ENCODE measurements around the gene NHERF1.

The NHERF1 gene

DNA sequence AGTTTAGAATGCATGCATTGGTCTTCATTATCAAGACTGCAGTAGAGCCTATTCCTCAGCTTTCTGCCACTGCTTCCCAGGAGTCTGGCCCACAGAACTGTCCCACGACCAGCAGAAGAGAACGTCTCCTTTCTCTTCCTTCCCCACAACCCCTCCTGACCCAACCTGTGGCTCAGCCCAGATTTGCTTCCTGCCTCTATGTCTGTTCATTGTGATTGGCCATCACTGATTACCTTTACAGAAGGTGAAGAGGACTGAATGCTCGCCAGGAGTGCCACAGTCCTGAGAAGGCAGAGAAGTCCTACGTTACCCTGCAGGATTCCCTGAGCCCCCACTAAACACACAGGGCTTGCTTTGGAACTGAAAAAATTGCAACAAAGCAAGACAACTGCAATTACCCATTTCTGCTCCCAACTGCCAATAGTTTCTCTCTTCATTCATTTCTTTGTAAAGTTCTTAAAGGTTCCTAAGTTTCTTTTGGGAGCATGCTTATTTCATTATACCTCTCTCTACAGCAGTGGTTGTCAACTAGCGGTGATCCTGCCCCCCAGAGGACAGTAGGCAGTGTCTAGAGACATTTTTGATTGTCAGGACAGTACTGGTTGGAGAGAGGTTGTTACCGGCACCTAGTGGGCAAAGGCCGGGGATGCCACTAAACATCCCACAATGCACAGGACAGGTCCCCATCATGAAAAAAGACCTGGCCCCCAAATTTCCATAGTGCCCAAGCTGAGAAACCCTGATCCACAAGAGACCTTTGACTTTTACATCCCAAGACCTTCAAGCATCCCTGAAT, 32.2 kb downstream of the NHERF1 start:
- peak; percentile 70 for DNase-seq
- Histone ChIP-seq H4K20me1 (ENCODE audit: insufficient read depth, low read length) (no peaks in the 10 kb centered on the region), H2AFZ (ENCODE audit: low read length) (no peak overlapping the region), H3K27ac (ENCODE audit: low read length) (no peak overlapping the region), H3K4me3 (ENCODE audit: low read length) (no peak overlapping the region), H3K9me2 (replicated peaks; ENCODE audit: insufficient read depth, low read length) (no peaks in the 10 kb centered on the region), H3K27me3 (replicated peaks; ENCODE audit: insufficient read depth, low read length) (no peaks in the 10 kb centered on the region), H3K4me2 (ENCODE audit: low read depth, low read length) (no peak overlapping the region), H3K9ac (ENCODE audit: low read length) (no peak overlapping the region), H3F3A (ENCODE audit: insufficient read depth, low read length) (peaks cover 28% of the 10 kb centered on the region), H3K79me2 (ENCODE audit: low read length) (peaks cover 53% of the 10 kb centered on the region), H3K9me3 (replicated peaks; ENCODE audit: insufficient read depth, low read length) (no peaks in the 10 kb centered on the region), H3K4me1 (ENCODE audit: low read length) (peaks cover 31% of the 10 kb centered on the region), H3K36me3 (replicated peaks; ENCODE audit: insufficient read depth, low read length) (no peaks in the 10 kb centered on the region)
- no peak for TF ChIP-seq EZH2 (optimal IDR thresholded peaks at IDR 0.05; ENCODE audit: low read depth, low read length)
- TF ChIP-seq, protein P1, sequence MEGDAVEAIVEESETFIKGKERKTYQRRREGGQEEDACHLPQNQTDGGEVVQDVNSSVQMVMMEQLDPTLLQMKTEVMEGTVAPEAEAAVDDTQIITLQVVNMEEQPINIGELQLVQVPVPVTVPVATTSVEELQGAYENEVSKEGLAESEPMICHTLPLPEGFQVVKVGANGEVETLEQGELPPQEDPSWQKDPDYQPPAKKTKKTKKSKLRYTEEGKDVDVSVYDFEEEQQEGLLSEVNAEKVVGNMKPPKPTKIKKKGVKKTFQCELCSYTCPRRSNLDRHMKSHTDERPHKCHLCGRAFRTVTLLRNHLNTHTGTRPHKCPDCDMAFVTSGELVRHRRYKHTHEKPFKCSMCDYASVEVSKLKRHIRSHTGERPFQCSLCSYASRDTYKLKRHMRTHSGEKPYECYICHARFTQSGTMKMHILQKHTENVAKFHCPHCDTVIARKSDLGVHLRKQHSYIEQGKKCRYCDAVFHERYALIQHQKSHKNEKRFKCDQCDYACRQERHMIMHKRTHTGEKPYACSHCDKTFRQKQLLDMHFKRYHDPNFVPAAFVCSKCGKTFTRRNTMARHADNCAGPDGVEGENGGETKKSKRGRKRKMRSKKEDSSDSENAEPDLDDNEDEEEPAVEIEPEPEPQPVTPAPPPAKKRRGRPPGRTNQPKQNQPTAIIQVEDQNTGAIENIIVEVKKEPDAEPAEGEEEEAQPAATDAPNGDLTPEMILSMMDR (IDR thresholded peaks at IDR 0.05; ENCODE audit: low read length) = peak; percentile 85

DNA sequence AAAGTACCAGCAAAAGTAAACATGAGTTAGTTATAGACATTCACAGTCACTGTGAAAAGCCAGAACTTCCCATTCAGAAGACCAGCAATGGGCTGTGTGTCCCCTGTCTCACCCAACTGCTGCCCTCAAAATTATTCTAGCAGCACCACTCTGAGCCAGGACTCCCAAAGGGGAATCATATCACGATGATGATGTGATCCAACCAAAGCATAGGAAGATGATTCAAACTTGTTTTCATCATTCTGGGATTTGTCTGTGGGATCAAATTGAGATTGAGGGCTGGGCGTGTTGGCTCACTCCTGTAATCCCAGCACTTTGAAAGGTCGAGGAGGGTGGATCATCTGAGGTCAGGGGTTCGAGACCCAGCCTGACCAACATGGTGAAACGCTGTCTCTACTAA, 34.1 kb downstream of the NHERF1 start:
- Histone ChIP-seq H2AFZ (ENCODE audit: low read length) (no peak overlapping the region), H3K27ac (ENCODE audit: low read length) (no peak overlapping the region), H3K4me1 (ENCODE audit: low read length) (peaks cover 28% of the 10 kb centered on the region), H3K9me3 (replicated peaks; ENCODE audit: insufficient read depth, low read length) (no peaks in the 10 kb centered on the region), H3K36me3 (replicated peaks; ENCODE audit: insufficient read depth, low read length) (no peaks in the 10 kb centered on the region), H3K4me3 (ENCODE audit: low read length) (no peak overlapping the region), H3F3A (ENCODE audit: insufficient read depth, low read length) (peaks cover 28% of the 10 kb centered on the region), H3K79me2 (ENCODE audit: low read length) (peaks cover 42% of the 10 kb centered on the region), H3K9ac (ENCODE audit: low read length) (no peak overlapping the region), H3K4me2 (ENCODE audit: low read depth, low read length) (no peak overlapping the region), H3K27me3 (replicated peaks; ENCODE audit: insufficient read depth, low read length) (no peaks in the 10 kb centered on the region), H3K9me2 (replicated peaks; ENCODE audit: insufficient read depth, low read length) (no peaks in the 10 kb centered on the region), H4K20me1 (ENCODE audit: insufficient read depth, low read length) (no peaks in the 10 kb centered on the region)
- no peak for TF ChIP-seq EZH2 (optimal IDR thresholded peaks at IDR 0.05; ENCODE audit: low read depth, low read length)
- no peak for TF ChIP-seq EZH2phosphoT487 (IDR thresholded peaks at IDR 0.05; ENCODE audit: low read length)
- TF ChIP-seq, protein P1 (IDR thresholded peaks at IDR 0.05; ENCODE audit: low read length) = no peak
- no peak for DNase-seq

DNA sequence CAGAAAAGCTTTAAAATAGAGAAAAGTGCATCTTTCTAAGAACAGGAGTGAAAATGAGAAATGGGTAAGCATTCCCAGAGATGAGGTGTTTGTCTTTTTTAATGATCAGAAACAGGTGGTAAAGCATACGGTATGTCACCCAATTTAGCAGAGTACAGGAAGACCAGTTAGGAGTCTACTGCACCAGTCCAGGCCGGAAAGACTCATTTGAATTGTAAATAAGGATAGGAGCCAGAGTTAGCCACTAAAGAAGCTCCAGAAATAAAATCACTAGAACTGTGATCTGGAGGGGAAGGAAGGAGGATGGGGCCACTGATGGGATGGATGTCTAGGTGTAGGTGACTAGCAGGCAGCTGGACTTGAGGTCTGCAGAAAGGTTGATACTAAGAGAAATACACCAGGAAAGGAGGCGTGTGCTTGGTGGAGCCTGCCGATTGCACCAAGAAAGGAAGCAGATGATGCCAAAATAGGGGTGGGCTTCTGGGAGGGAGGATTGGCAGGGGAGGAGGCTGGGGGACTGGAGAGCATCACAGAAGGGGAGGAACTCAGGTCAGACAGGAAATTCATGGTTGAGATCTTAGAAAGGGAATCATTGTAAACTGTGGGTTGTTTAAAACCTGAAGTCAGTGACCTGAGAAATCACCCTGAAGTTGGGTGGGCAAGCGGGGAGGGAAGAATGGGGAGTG, 35.8 kb downstream of the NHERF1 start:
- no peaks in the 10 kb centered on the region for H3K9me3 ChIP-seq (replicated peaks; ENCODE audit: insufficient read depth, low read length)
- TF ChIP-seq, protein P1 (IDR thresholded peaks at IDR 0.05; ENCODE audit: low read length) = no peak
- TF ChIP-seq EZH2phosphoT487 (IDR thresholded peaks at IDR 0.05; ENCODE audit: low read length) = no peak
- peaks cover 30% of the 10 kb centered on the region for H3K79me2 ChIP-seq (ENCODE audit: low read length)
- peak overlapping the region; percentile 9; the same call in 1 of the 2 replicates for H3K4me3 ChIP-seq (ENCODE audit: low read length)
- H2AFZ ChIP-seq (ENCODE audit: low read length) = peak overlapping the region; percentile 10; the same call in 1 of the 2 replicates
- peaks cover 28% of the 10 kb centered on the region for H3K4me1 ChIP-seq (ENCODE audit: low read length)
- H3K36me3 ChIP-seq (replicated peaks; ENCODE audit: insufficient read depth, low read length) = no peaks in the 10 kb centered on the region
- no peak for DNase-seq
- H3K27me3 ChIP-seq (replicated peaks; ENCODE audit: insufficient read depth, low read length) = no peaks in the 10 kb centered on the region
- H4K20me1 ChIP-seq (ENCODE audit: insufficient read depth, low read length) = no peaks in the 10 kb centered on the region
- H3F3A ChIP-seq (ENCODE audit: insufficient read depth, low read length) = peaks cover 28% of the 10 kb centered on the region
- peak overlapping the region; percentile 47 for H3K4me2 ChIP-seq (ENCODE audit: low read depth, low read length)
- no peak overlapping the region for H3K9ac ChIP-seq (ENCODE audit: low read length)
- no peaks in the 10 kb centered on the region for H3K9me2 ChIP-seq (replicated peaks; ENCODE audit: insufficient read depth, low read length)
- peak overlapping the region; percentile 55; the same call in 1 of the 2 replicates for H3K27ac ChIP-seq (ENCODE audit: low read length)
